ENCODE data around the gene EFEMP1. TPM values are rescaled to one million over a fixed set of nuclear protein-coding genes. Genes with fewer than 3 reads are reported as not detected.

Gene EFEMP1
- total and polyA plus RNA-seq, 9 of the 15 experiments (the other 6 are each of a cell fraction or from before 2014, with no cell fraction given): 0.05 to 6.2 (median 0.22) TPM

DNA sequence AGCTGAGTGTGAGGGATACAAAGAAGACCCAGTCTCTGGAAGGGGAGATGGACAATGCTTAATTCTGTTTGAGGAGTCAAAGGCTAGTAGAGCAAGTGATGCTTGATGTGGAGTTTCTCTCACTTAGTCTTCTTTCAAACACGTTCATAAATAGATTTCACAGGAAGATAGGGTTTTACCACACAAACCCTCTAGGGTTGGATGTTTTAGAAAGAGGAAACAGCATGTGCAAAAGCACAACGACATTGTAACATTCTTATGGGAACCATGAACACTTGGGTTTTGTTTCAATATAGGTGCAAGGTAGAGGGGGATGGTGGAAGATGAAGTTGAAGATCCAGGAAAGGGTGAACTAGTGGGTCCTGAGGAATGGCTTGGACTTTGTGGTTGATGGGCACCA, 10.8 kb upstream of the EFEMP1 start (continued):
- TF ChIP-seq, protein P1, sequence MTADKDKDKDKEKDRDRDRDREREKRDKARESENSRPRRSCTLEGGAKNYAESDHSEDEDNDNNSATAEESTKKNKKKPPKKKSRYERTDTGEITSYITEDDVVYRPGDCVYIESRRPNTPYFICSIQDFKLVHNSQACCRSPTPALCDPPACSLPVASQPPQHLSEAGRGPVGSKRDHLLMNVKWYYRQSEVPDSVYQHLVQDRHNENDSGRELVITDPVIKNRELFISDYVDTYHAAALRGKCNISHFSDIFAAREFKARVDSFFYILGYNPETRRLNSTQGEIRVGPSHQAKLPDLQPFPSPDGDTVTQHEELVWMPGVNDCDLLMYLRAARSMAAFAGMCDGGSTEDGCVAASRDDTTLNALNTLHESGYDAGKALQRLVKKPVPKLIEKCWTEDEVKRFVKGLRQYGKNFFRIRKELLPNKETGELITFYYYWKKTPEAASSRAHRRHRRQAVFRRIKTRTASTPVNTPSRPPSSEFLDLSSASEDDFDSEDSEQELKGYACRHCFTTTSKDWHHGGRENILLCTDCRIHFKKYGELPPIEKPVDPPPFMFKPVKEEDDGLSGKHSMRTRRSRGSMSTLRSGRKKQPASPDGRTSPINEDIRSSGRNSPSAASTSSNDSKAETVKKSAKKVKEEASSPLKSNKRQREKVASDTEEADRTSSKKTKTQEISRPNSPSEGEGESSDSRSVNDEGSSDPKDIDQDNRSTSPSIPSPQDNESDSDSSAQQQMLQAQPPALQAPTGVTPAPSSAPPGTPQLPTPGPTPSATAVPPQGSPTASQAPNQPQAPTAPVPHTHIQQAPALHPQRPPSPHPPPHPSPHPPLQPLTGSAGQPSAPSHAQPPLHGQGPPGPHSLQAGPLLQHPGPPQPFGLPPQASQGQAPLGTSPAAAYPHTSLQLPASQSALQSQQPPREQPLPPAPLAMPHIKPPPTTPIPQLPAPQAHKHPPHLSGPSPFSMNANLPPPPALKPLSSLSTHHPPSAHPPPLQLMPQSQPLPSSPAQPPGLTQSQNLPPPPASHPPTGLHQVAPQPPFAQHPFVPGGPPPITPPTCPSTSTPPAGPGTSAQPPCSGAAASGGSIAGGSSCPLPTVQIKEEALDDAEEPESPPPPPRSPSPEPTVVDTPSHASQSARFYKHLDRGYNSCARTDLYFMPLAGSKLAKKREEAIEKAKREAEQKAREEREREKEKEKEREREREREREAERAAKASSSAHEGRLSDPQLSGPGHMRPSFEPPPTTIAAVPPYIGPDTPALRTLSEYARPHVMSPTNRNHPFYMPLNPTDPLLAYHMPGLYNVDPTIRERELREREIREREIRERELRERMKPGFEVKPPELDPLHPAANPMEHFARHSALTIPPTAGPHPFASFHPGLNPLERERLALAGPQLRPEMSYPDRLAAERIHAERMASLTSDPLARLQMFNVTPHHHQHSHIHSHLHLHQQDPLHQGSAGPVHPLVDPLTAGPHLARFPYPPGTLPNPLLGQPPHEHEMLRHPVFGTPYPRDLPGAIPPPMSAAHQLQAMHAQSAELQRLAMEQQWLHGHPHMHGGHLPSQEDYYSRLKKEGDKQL (CRISPR knock-in tag; IDR thresholded peaks at IDR 0.05; ENCODE audit: borderline replicate concordance): no peak
- no peak for TF ChIP-seq SMAD1 (IDR thresholded peaks at IDR 0.05; ENCODE audit: low read depth, low read length, partially characterized antibody)

GRCh38 chr2:55932843-55933242, 9.3 kb upstream of the EFEMP1 start:
- Histone ChIP-seq H3K9ac (ENCODE audit: insufficient read depth in 1 of 2, low read depth in 2 of 2, low read length in 2 of 2) (no peak overlapping the region), H2AFZ (ENCODE audit: low read depth, low read length) (no peak overlapping the region), H3K79me2 (ENCODE audit: control insufficient read depth, insufficient read depth, low read length) (no peaks in the 10 kb centered on the region), H3K4me2 (ENCODE audit: insufficient read depth, low read length) (no peak overlapping the region), H4K20me1 (replicated peaks; ENCODE audit: control insufficient read depth, insufficient read depth, low read length) (no peaks in the 10 kb centered on the region), H3K27me3 (ENCODE audit: control insufficient read depth in 2 of 2, insufficient read depth in 2 of 2, low read length in 2 of 2) (no peaks in the 10 kb centered on the region), H3K4me1 (replicated peaks in 1 of 2; ENCODE audit: control insufficient read depth in 2 of 2, insufficient read depth in 2 of 2, low read length in 2 of 2) (no peaks in the 10 kb centered on the region), H3K36me3 (ENCODE audit: control insufficient read depth, insufficient read depth, low read length) (no peaks in the 10 kb centered on the region), H3K9me1 (ENCODE audit: control insufficient read depth, insufficient read depth, low read length) (no peaks in the 10 kb centered on the region), H3K27ac (ENCODE audit: extremely low read depth, low read depth, low read length) (no peak overlapping the region), H3K4me3 (no peak overlapping the region), H3K9me3 (replicated peaks; ENCODE audit: control insufficient read depth, insufficient read depth, low read depth, low read length) (no peaks in the 10 kb centered on the region)
- BruUV-seq (replicated peaks): no TSS peak
- in situ Hi-C loops (cut with MboI): no loop called here
- 0% methylated on average over 3 of the region's 3 CpGs for WGBS (ENCODE audit: insufficient coverage, low coverage, missing lambda C conversion rate)
- POLR2A ChIA-PET: no interaction called here
- CTCF ChIA-PET (ENCODE audit: low intra/inter-chr PET ratio): no interaction called here
- intact Hi-C loops (cut with micrococcal nuclease): no loop called here
- DNase-seq (ENCODE audit: extremely low read depth in 1 of 4, low spot score in 3 of 4) (no peak), FAIRE-seq (no peak), ATAC-seq (no peak)
- TF ChIP-seq TSC22D4 (tag; IDR thresholded peaks at IDR 0.05) (no peak), CBX2 (IDR thresholded peaks at IDR 0.05; ENCODE audit: insufficient read depth, low read length, poor library complexity, severe bottlenecking) (no peak), GABPB1 (CRISPR knock-in tag; IDR thresholded peaks at IDR 0.05) (no peak), ARHGAP35 (IDR thresholded peaks at IDR 0.05; ENCODE audit: partially characterized antibody) (no peak), ZBTB33 (CRISPR knock-in tag; IDR thresholded peaks at IDR 0.05) (no peak), PHF8 (IDR thresholded peaks at IDR 0.05; ENCODE audit: borderline replicate concordance, low read length) (no peak)
- TF ChIP-seq, protein P2, sequence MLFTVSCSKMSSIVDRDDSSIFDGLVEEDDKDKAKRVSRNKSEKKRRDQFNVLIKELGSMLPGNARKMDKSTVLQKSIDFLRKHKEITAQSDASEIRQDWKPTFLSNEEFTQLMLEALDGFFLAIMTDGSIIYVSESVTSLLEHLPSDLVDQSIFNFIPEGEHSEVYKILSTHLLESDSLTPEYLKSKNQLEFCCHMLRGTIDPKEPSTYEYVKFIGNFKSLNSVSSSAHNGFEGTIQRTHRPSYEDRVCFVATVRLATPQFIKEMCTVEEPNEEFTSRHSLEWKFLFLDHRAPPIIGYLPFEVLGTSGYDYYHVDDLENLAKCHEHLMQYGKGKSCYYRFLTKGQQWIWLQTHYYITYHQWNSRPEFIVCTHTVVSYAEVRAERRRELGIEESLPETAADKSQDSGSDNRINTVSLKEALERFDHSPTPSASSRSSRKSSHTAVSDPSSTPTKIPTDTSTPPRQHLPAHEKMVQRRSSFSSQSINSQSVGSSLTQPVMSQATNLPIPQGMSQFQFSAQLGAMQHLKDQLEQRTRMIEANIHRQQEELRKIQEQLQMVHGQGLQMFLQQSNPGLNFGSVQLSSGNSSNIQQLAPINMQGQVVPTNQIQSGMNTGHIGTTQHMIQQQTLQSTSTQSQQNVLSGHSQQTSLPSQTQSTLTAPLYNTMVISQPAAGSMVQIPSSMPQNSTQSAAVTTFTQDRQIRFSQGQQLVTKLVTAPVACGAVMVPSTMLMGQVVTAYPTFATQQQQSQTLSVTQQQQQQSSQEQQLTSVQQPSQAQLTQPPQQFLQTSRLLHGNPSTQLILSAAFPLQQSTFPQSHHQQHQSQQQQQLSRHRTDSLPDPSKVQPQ (CRISPR knock-in tag; IDR thresholded peaks at IDR 0.05; ENCODE audit: borderline replicate concordance): no peak

All from K562 (cell line).